GM19395 (cell line): ENCODE results near the gene NID1.
A peak's percentile ranks its signal among the peaks of the same experiment; 100 is the strongest.
"Not testable (repeated sequence)": the region's sequence is repeated elsewhere in the genome, so short reads cannot be mapped to it uniquely, and the experiment has no call there.

ENCODE experiments used
- ATAC-seq: cut with Tn5 transposase; IDR thresholded peaks from one replicate; pipeline ENCODE4 v1.9.1; 2021; ENCODE audit warnings: mild to moderate bottlenecking, moderate library complexity; ENCODE audit not compliant: unreplicated experiment

The NID1 gene

DNA sequence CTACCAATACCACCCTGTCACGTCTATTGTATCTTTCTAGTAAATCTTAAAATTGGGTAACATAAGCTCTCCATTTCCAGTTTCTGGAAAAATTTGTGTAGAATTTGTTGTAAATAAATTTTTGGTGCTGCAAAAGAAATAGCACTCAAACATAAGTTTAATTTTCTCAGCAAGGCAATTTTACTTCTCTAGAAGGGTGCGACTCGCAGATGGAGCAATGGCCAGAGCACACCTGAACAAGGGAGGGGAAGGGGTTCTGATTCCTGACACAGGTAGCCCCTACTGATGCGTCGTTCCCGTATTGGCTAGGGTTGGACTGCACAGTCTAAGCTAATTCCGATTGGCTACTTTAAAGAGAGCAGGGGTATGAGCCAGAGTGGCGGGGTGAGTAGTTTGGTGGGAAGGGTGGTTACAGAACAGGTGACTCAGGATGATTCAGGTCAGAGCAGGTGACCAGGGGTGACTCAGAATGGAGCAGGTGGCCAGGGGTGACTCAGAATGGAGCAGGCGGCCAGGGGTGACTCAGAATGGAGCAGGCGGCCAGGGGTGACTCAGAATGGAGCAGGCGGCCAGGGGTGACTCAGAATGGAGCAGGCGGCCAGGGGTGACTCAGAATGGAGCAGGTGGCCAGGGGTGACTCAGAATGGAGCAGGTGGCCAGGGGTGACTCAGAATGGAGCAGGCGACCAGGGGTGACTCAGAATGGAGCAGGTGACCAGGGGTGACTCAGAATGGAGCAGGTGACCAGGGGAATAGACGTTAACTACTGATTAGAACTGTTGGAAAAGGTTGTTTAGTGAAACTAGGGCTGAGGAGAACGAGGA lies 32.0 kb upstream of the NID1 start:
- ATAC-seq = peak; percentile 98

DNA sequence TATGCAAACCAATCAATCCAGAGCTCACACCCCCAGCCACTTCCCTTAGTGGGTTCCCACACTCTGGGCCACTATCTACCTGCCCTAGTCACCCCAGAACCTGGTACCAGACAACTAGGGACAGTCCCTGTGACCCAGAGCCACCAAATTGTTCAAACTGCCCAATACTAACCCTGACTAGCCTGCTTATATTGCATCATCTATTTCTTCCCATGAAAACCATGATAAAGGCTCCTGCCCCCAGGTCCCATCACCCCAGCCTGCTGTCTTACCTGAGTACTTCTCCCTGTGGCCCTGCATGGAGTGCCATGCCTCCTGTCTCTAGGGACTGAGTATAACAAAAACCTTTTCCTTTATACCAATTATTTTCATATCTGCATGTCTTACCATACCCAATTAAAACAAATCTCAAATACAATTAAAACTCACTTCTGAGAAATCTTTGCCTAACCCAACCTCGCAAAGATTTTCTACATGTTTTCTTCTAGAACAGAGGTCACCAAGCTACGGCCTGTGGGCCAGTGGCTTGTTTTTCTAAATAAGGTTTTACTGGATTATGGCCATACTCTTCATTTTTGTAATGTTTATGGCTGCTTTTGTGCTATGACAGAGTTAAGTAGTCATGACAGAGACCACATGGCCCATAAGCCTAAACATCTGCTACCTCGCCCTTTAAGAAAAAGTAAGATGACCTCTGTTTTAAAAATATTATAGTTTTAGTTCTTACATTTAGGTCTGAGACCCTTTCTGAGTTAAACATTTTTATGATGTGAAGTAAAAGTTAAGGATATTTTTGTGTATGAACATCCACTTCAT lies 31.0 kb upstream of the NID1 start:
- ATAC-seq = no peak

DNA sequence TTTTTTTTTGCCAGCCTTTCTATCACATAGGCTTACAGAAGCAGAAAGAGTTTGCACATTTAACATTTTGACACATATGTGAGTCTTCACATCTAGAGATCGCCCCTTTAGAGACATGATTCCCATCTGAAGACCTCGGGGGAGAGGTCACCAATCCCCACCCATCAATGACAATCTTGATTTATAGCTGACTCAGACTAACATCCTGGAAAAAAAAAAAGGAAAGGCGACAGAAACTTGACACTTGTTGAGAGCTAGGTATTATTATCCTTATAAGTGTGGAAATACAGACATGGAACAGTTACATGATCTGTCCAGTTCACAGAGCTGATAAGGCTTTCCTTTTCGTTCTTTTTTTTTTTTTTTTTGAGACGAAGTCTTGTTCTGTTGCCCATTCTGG lies 28.0 kb upstream of the NID1 start:
- no peak for ATAC-seq

DNA sequence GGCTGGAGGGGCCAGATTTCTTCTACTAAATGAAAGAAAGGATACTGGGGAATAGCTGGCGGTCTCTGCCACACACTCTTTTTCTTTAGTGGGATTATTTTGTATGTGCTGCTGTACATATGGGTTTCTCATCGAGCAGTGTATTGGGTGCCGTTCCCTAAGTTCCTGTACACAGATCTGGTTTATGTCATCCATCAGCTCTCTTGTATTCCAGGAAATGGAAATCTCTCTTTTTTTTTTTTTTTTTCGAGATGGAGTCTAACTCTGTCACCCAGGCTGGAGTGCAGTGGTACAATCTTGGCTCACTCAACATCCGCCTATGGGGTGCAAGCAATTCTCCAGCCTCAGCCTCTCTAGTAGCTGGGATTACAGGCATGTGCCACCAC lies 27.0 kb upstream of the NID1 start:
- ATAC-seq = no peak

- no peak for ATAC-seq
These were observed 25.9 kb upstream of the NID1 start for GRCh38 chr1:236090741-236091147.

DNA sequence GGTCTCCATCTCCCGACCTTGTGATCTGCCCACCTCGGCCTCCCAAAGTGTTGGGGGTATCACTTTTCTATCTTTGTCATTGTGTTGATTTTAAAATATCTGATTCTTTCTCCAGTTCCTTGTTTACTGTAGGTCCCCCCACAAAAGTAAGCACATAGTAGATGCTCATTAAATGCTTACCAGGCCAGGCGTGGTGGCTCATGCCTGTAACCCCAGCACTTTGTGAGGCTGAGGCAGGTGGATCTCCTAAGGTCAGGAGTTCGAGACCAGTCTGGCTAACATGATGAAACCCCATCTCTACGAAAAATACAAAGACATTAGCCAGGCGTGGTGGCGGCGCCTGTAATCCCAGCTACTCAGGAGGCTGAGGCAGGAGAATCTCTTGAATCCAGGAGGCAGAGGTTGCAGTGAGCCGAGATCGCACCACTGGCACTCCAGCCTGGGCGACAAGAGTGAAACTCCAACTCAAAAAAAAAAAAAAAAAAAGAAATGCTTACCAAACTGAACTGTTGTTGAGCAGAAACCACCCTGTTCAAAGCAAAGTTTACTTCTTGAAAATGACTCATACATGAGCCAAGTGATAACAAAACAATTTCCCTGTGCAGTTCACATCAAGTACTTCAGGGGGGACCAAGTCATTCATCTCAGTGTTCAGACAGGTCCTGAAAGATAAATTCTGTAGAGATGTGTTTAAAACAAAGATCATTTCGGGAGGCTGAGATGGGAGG lies 24.3 kb upstream of the NID1 start:
- ATAC-seq = no peak

GRCh38 chr1:236086537-236086936 lies 21.6 kb upstream of the NID1 start:
- no peak for ATAC-seq

GRCh38 chr1:236085545-236086159 lies 20.8 kb upstream of the NID1 start:
- no peak for ATAC-seq

DNA sequence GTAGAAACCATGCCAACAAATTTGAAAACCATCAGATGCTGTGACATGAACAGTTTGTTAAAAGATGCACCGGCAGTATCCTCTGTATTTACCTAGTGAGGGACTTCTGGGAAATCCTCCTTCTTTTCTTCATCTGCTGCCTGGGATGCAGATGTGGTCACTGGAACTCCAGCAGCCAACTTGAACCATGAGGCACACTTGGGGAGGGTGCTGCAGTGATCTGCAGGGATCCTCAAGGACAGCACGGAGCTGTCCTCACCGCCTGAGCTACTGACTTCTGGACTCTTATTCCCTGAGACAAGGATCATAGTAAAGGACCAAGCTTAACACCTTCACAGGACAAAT lies 19.5 kb upstream of the NID1 start:
- no peak for ATAC-seq

GRCh38 chr1:236083650-236084385 lies 18.9 kb upstream of the NID1 start:
- no peak for ATAC-seq

DNA sequence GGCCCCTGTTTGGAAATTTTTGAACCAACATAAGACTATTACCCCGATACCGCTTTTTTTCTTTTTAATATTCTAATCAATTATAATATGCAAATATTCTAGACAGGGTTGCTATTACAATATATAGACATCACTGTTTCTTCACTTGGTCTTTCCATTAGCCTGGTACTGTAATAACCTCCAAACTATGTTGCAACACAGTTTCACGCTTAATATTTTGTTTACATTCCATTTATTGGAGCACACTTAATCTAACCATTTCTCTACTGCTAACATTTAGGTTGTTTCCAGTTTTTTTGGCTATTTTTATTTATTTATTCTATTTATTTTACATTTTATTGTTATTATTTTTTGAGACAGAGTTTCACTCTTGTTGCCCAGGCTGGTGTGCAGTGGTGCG lies 17.6 kb upstream of the NID1 start:
- ATAC-seq = no peak

DNA sequence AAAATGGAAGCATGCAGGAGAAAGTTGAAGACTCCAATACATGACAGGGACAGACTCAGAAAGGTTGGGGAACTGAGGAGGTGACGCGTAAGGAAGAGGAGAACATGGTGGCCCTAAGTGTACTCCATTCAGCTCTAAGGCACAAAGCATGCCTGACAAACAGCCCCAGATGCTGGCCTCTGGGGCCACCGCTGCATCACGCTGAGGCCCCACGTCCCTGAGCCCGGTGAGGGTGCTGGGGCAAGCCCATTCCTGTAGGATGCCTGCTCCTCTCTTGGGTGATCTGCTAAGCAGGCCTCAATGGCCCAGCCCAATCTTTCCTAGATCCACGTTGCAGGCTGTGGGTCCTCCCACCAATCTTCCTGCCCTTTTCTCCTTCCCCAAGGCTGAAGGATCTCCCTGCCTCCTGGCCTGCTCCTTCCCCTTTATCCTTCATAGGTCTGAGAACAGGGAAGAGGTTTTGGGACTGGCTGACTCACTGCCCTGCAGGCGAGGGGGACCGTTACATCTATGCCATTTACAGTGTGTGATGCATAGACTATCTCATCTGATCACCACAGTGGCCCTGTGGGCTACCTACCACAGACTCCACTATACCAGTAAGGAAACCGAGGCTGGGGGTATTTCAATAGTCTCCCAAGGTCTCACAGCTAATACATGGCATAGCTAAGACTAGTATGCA lies 16.8 kb upstream of the NID1 start:
- no peak for ATAC-seq

- ATAC-seq = no peak
These were observed 14.8 kb upstream of the NID1 start for GRCh38 chr1:236079703-236080102.

DNA sequence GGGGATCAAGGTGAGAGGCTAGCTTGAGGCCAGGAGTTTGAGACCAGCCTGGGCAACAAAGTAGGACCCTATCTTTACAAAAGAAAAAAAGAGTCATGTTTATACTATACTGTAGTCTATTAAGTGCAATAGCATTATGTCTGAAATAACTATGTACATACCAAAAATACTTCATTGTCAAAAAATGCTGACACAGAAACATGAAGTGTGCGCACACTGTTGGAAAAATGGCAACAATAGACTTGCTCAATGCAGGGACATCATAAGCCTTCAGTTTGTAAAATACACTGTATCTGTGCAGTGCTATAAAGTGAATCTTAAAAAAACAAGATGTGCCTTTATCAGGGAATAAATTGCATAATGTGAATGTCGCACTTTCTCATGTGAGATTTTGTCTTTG lies 14.1 kb upstream of the NID1 start:
- ATAC-seq = no peak

DNA sequence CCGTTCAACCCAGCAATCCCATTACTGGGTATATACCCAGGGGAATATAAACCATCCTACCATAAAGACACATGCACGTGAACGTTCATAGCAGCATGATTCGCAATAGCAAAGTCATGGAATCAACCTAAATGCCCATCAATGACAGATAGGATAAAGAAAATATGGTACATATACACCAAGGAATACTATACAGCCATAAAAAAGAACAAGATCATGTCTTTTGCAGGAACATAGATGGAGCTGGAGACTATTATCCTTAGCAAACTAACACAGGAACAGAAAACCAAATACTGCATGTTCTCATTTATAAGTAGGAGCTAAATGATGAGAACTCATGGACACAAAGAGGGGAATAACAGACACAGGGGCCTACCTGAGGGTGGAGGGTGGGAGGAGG lies 13.2 kb upstream of the NID1 start:
- ATAC-seq = not testable (repeated sequence)

GRCh38 chr1:236075848-236076247 lies 11.0 kb upstream of the NID1 start:
- no peak for ATAC-seq

- no peak for ATAC-seq
These were observed 8.5 kb upstream of the NID1 start for GRCh38 chr1:236073307-236073897.

DNA sequence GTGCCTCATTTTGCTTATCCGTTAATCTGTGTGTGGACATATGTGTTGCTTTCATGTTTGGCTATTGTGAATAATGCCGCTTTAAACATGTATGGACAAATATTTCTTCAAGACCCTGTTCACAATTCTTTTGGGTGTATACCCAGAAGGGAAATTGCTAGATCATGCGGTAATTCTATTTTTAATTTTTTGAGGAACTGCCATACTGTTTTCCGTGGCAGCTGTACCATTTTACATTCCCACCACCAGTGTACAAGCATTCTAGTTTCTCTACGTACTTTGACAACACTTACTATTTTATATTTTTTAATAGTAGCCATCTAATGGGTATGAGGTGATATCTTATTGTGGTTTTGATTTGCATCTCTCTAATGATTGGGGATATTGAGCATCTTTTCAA lies 7.1 kb upstream of the NID1 start:
- no peak for ATAC-seq

DNA sequence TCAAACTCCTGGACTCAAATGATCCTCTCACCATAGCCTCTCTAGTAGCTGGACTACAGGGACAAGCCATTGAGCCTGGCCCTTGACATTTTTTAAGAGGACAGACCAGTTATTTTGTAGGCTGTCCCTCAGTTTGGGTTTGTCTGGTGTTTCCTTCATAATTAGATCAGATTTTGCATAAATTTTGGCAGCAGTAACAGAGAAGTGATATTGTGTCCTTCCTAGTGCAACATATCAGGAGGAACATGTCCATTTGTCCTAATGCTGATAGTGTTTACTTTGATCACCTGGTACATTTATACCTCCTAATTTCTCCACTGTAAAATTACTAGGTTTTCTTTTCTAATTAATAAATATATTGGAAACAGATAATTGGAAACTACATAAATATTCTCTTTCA lies 5.9 kb upstream of the NID1 start:
- ATAC-seq = no peak

DNA sequence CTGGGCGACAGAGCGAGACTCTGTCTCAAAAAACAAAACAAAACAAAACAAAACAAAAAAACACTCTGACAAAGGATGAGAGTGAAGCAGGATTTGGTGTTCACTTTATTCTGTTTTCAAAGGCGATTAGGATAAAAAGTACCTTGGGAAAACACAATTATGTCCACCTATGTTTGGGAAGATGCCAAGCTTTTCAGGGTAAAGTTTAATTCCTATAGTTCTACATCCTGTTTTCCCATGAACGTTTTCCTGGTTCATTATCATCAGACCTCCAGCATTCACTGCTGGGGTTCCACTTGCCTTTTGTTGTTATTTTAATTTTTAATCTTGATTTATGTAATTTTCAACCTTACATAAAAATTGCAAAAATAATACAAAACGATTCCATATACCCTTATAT lies 4.9 kb upstream of the NID1 start:
- no peak for ATAC-seq
